Neural progenitor cell (in vitro differentiated cells): ENCODE measurements around the gene VOPP1.

Experiments
- CTCF ChIP-seq: fragments of 200-600 bp; sonication (generic); IDR thresholded peaks from 2 replicates; pipeline ENCODE4 v1.5.1; 2017; ENCODE audit warnings: antibody characterized with exemption, mild to moderate bottlenecking
- EZH2 ChIP-seq: fragments of 200-600 bp; sonication (generic); IDR thresholded peaks from 2 replicates; pipeline ENCODE4 v1.6.1; 2017; ENCODE audit warnings: antibody characterized with exemption, mild to moderate bottlenecking, moderate library complexity

DNA sequence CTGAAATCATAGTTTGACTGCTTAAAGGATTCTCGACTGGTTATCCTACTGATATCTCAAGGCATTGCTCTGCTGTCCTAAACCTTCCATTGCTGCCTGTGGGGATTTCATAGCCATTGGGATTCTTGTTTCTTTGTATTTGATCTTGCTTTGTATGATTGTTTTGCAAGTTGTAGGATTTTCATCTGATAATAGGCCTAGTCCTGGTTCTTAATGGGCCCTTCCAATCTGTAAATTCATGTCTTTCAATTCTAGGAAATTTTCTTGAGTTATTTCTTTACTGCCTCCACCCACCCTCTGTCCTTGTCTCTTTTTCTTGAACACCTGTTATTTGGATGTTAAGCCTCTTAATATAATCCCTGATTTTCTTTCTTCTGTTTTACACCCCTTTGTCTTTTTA, 134.9 kb downstream of the VOPP1 start:
- TF ChIP-seq CTCF (no peak), EZH2 (no peak)
